Stimulated activated CD4-positive, alpha-beta T cell treated with anti-CD3 and anti-CD28 coated beads, Interleukin-1b, Interleukin-23, amount 100 ng/mL, for 48 hours (primary cell): Measurements from ENCODE around the gene IGSF3.

ENCODE experiments used
- DNase-seq: peaks from one replicate; pipeline ENCODE4 v3.0.0-alpha.2; 2020

The IGSF3 gene

DNA sequence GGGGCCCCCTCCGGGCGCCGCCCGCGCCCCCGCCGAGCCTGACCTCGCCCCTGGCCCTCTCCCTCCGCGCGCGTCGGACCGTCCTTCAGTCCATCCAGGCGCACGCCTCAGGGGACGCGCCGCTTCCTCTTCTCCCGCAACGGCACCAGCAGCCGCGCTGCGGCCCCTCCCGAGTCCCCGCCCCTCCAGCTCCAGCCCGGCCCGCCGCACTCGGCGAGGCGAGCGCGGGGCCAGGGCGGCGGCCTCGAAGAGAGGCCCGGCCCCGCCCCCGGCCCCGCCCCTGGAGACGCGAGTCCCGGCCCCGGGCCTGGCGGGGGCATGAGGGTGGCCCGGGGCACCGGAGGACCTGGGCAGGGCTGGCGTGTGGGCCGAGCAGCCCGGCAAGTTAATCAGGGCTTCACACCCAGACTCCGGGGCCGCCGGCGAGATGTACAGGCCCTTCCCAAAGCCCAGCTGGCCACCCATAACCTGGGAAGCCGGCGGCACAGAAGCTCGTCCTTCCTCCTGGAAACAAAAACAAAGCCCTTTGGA lies at the start of gene IGSF3:
Gene IGSF3, minus strand, starts transcription at position 159 of the 531 bp plus-strand sequence. CDS start 1,407 bp downstream, outside the sequence.
- DNase-seq = peak; percentile 41

GRCh38 chr1:116717318-116717717 lies 49.8 kb upstream of the IGSF3 start:
- DNase-seq = no peak

- no peak for DNase-seq
Observed at GRCh38 chr1:116716391-116716790, 48.9 kb upstream of the IGSF3 start.

DNA sequence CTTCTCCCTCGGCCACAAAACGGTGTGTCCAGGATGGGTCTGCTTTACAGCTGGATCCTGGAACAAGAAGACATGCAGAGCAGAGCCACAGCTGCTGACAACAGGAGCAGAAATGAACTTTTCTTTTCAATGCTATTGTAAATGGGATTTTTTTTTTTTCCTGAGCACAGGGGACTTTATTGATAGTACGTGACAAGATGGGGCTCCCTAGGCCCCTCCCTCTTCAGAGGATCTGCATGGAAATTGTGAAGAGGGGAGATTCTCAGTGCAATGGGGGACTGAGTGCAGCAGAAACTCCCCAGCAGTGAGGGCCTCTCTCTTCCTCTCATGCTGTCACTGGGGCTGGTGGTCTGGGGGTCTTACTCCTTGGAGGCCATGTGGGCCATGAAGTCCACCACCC lies 45.9 kb upstream of the IGSF3 start:
- DNase-seq = no peak

DNA sequence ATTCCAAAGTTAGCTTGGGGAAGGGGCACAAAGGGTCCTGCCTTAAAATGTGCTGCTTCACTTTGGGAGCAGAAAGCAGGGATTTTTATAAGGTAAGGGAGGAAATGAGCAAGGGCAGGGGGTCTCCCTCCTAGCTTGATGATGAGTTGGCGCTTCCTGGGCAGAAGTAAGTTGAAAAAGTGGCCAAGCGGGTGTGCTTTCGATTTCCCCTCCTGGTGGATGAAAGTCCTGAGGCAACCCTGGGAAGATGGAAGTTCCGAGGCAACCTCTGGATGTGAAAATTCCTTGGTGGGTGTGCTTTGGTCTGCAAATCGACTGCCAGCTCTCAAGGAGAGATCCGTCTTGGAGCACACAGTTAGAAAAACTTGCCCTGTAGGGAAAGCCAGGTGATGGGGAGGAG lies 45.0 kb upstream of the IGSF3 start:
- no peak for DNase-seq

GRCh38 chr1:116711263-116711840 lies 43.8 kb upstream of the IGSF3 start:
- peak; percentile 52 for DNase-seq

DNA sequence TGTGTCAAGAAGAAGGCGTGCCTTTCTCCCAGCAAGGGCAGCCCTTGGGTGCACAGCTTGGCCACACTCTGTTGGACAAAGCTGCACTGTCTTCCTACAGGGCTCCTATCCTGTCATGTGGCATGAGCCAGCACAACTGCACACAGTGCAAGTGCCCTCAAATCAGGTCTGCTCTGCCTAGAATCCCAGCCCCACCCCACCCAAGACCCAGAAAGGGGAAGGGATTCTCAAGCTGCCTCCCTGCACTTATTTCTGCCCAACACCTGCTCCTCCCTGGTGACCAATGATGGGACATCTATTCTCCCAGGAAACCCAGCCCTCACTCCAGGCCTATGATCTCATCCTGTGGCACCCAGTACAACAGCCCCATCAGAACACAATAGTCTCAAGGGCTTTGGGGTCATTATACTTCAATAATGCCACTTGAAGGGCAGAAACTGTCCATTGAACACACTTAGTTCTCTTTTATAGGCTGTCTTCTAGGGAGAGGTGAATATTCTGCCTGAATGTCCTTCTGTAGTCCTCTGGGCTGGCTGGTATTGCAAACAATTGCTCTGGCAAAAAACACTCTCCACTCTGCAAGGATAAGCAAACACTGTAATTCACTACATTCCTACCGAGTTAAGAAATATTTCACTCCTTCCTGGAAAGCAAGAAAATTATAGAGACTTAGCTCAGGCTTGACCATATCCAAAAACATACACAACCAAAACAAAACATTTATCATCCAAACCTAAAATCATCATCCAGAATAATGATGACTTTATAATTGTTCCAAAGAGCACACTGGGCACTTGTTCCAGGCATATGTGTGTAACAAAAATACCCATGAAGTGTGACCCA lies 43.1 kb upstream of the IGSF3 start:
- no peak for DNase-seq

DNA sequence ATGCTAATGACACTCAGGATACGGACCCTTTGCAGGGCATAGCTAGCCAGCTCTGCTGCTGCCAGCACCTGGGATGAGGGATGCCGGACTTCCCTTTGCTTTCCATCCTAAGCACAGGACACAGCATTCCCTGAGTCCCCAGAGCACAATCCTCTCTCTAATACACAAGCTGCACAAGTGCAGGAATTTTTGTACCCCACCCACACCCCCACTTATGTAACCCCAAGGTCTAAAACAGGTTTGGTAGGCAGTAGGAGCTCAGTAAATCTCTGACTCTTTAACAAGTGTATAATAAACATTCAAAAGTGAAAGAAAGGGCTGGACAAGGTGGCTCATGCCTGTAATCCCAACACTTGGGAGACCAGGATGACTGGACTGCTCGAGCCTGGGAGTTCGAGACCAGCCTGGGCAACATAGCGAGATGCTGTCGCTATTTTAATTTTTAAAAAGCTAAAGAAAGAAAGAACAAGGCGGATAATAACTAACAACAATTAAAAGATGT lies 42.2 kb upstream of the IGSF3 start:
- no peak for DNase-seq

- DNase-seq = no peak
Observed at GRCh38 chr1:116708255-116708900, 40.8 kb upstream of the IGSF3 start.

DNA sequence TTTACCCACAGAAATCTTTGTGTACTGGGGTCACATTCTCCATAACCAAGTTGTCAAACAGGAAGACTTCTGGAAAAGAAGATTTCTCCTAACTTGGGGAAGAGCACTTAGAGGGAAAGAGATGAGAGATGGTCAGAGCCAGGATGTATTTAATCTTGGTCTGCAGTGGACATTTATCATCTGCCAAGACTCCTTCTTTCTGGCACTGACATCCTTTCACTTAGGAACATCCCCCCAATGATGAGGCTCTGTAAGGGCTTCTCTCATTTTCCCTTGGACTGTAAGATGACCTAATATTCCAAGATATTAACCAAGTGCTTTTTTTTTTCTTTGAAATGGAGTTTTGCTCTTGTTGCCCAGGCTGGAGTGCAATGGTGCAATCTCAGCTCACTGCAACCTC lies 39.3 kb upstream of the IGSF3 start:
- DNase-seq = no peak

GRCh38 chr1:116706123-116706522 lies 38.6 kb upstream of the IGSF3 start:
- DNase-seq = no peak

GRCh38 chr1:116704278-116704677 lies 36.7 kb upstream of the IGSF3 start:
- DNase-seq = no peak

- no peak for DNase-seq
Observed at GRCh38 chr1:116699605-116700004, 32.1 kb upstream of the IGSF3 start.

GRCh38 chr1:116698244-116698595 lies 30.7 kb upstream of the IGSF3 start:
- DNase-seq = no peak

GRCh38 chr1:116697548-116698243 lies 30.2 kb upstream of the IGSF3 start:
- no peak for DNase-seq

- DNase-seq = no peak
Observed at GRCh38 chr1:116694524-116694923, 27.0 kb upstream of the IGSF3 start.

DNA sequence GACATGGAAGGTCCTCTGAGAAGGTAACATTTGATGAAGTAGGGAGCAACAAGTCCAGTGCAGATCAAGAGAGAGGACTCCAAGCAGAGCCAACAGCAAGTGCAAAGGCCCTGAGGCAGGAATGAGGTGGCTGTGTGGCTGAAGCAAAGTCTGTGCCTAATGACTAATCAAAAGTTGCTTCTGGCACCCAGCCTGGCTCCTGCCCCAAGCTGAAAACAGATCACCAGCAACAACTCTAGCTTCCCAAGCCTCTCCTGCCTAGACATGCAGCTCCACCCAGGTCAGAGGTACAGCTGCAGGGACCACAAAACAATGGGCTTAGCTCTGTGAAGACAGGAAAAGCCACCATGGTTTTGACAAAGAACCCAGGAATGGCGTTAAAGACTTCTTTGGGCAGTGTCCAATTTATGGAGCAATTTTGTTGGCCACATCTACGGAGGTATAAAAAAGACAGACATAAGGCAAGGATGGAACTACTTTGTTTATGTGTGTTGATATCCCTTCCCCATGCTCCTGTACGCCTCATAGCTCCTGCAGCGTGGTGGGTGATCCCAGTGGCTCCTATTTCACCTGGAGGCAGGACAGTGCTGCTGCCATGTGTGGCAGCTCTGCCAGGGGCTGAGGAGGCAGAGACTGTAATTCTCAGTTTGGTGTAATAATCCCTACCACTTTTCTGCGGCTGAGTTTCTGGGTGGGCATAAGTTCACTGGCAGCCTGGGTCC lies 26.4 kb upstream of the IGSF3 start:
- DNase-seq = no peak

DNA sequence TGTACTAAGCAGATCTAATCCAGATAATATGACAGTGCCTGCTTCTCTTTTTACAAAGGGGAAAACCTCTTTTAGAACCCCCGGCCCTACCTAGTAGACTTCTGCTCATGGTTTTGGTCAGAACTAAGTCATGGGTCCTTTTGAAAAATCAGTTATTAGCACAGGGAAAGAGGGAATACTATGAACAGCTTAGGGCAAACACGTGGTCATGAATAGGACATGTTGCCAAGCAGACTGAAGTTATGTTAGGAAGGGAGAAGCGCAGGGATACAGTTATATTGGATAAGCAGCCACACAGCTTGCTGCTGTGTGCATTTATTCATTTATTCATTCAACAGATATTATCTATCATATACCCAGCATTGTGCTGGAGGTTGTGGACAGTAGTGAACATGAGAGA lies 25.3 kb upstream of the IGSF3 start:
- no peak for DNase-seq

- DNase-seq = no peak
Observed at GRCh38 chr1:116690849-116691406, 23.4 kb upstream of the IGSF3 start.

- DNase-seq = no peak
Observed at GRCh38 chr1:116690396-116690848, 22.9 kb upstream of the IGSF3 start.

DNA sequence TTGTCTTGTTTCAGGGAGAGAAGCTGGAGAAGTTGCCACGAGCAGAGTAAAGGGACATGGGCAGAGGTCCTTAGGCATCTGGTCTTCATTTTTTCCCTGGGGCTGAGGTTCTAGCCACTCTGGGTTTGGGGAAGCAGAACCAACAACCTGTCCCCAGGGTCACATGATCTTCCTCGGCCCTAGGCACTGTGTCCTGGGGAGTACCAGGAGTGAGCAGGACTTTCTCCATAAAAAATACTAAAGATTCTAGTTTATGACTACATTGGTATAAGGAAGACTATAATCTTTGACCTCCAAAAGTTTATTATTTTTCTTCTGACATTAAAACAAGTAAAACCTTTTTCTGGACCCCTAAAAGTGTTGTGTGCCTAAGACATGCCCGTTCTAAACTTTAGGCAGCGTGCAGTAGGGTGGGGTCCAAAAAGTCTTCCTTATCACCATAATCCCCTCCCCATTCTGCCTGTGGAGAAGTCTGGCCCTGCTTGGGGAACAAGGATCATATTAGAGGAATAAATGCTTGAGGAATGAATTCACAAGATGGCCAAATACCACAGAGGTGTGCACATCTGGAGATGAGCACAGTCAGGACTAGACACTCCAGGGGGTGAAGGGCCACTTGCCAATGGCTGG lies 19.3 kb upstream of the IGSF3 start:
- no peak for DNase-seq
